Measurements from ENCODE around the gene CACNA1D.

CACNA1D gene

DNA sequence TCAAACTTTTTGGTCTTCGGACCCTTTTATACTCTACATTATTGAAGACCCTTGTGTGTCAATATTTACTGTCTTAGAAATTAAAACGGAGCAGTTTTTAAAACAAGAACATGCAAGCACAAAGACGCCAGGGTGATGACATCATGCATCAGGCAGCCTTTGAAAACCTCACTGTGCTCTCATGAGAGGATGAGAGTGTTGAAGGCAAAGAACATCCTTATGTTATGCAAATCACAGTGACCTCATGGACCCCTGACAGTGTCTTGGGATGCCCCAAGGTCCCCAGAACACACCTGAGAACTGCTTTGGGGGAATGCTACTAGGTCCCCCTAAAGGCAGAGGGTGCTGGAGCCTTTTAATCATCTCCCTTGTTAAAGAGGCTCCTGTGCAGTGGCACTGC is 300.2 kb downstream of the CACNA1D start:
- no peak for DNase-seq (ENCODE audit: low read depth)
- TF ChIP-seq CTCF (IDR thresholded peaks at IDR 0.05; ENCODE audit: insufficient read depth, low read depth, low read length, missing control alignments): no peak
- H3K4me3 ChIP-seq (ENCODE audit: low read depth, low read length): no peak overlapping the region

DNA sequence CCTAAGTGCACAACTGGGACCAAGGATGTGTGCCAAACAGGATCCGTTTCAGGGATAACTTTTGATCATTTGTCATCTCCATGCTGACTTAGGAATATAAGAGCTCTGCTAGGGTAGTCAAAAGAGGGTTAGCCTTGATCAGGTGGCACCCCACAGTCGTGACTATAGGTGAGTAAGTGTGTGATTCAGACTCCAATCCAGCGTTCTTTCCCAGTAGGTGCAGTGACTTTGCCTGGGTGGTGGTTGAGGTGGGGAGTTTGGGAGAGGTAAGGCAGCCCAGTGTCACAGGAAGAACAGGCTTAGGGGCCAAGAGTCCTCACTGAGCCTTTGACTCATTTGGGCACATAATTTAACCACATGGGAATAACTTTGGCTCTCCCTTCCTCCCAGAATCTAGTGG is 300.8 kb downstream of the CACNA1D start:
- no peak for TF ChIP-seq CTCF (IDR thresholded peaks at IDR 0.05; ENCODE audit: insufficient read depth, low read depth, low read length, missing control alignments)
- DNase-seq (ENCODE audit: low read depth): no peak

GRCh38 chr3:53795789-53796560 is 301.6 kb downstream of the CACNA1D start:
- no peak for DNase-seq (ENCODE audit: low read depth)
- TF ChIP-seq CTCF (IDR thresholded peaks at IDR 0.05; ENCODE audit: insufficient read depth, low read depth, low read length, missing control alignments): no peak
- H3K4me3 ChIP-seq (ENCODE audit: low read depth, low read length): no peak overlapping the region

More for the DNA sequence above, 300.8 kb downstream of the CACNA1D start:
- H3K4me3 ChIP-seq (ENCODE audit: low read depth, low read length): no peak overlapping the region

DNA sequence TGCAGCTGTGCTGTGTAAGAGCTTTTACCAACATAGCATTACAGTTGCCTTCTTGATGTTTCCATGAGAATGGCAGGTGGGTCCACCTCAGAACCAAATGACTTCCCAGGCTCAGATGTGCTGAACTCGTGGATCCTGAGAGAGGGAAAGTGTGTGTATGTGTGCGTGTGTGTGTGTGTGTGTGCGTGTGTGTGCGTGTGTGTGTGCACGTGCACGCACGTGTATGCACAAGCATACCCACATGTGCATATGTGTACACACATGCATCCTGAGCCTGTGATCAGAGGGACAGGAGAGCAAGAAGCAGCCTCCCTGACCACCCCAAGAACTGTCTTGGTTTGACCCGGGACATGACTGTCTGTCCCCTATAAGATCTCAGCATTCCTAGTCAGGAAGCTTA is 303.7 kb downstream of the CACNA1D start:
- H3K4me3 ChIP-seq (ENCODE audit: low read depth, low read length): no peak overlapping the region
- DNase-seq (ENCODE audit: low read depth): no peak

DNA sequence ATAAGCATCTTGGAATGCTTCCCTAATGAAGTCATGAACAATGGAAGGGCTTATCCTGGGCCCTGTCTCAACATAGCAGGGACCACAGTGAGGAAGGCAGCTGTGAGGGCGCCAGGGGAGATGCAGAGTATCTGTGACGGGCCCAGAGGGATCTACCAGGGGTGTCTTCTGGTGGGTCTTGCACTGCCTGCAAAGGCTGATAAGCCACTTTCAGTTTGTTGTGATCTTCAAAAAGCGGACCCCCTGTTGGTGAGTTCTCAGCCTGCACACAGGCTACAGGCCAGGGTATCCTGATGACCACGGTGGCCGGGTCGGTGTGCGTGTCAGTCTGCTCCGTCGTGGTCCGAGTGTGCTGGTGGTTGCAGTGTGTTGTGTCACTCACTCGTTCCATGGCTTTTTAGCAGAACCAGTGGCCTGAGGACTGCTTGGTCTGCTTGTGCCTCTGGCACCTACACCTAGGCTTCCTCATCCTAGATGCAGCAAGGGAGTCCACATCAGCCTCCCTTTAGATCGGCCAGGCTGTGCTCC is 305.0 kb downstream of the CACNA1D start:
- H3K4me3 ChIP-seq (ENCODE audit: low read depth, low read length): no peak overlapping the region
- DNase-seq (ENCODE audit: low read depth): no peak
- TF ChIP-seq CTCF (IDR thresholded peaks at IDR 0.05; ENCODE audit: insufficient read depth, low read depth, low read length, missing control alignments): no peak

More for the DNA sequence above, 303.7 kb downstream of the CACNA1D start:
- TF ChIP-seq CTCF (IDR thresholded peaks at IDR 0.05; ENCODE audit: insufficient read depth, low read depth, low read length, missing control alignments): no peak

GRCh38 chr3:53800041-53800906 is 305.9 kb downstream of the CACNA1D start:
- no peak for TF ChIP-seq CTCF (IDR thresholded peaks at IDR 0.05; ENCODE audit: insufficient read depth, low read depth, low read length, missing control alignments)

More at GRCh38 chr3:53800041-53800906, 305.9 kb downstream of the CACNA1D start:
- no peak for DNase-seq (ENCODE audit: low read depth)
- no peak overlapping the region for H3K4me3 ChIP-seq (ENCODE audit: low read depth, low read length)
